GM10248 (cell line): ENCODE results near the gene BCL11A.

Experiments used
- CTCF ChIA-PET: fragments of 300-600 bp; sonication (Branson Sonifier 250); formaldehyde crosslinking; extraction: SDS; loops from one replicate; lab custom pipeline; 2021; ENCODE audit warnings: antibody characterized with exemption; lab: Yijun Ruan, JAX
- POLR2A ChIA-PET: fragments of 350-650 bp; sonication (Branson Sonifier 250); formaldehyde crosslinking; extraction: SDS; loops from one replicate; lab custom pipeline; 2020; ENCODE audit warnings: antibody characterized with exemption; lab: Yijun Ruan, JAX
- DNase-seq: peaks from one replicate; pipeline ENCODE4 v3.0.0; 2012; ENCODE audit errors: extremely low spot score
- TF ChIP-seq, protein P1 (sequence below): IDR thresholded peaks from 2 replicates; pipeline ENCODE4 v1.5.1; 2012; ENCODE audit warnings: mild to moderate bottlenecking, low read depth; ENCODE audit errors: extremely low read depth, missing control alignments, control extremely low read depth

The BCL11A gene

DNA sequence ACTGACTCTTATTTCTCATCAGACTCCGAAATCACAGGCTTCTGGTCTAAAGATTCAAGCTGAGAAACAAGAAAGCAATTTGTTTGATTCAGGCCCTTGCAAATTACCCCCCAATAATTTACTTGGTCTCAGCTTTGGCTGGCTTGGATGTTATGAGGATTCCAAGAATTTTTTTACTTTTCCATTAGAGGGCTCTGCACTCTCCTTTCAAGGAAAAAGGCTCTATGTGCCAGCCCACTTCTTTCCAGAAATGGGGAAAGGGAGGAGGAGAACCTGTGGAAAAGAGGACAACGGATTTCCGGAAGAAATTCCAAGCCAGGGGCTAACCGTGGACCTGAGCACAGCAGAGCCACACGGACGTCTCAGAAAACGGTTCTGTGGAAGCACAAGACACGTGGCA, 44.4 kb downstream of the BCL11A start:
- ChIA-PET CTCF (interaction anchor here (1.0 to 2.4 kb wide), 6 partner anchors 9 to 70 kb away, joined by 3 to 9 read pairs (median 5); no protein-coding TSS in a partner anchor), POLR2A (no interaction called here)
- DNase-seq, result no peak
- TF ChIP-seq, protein P1, sequence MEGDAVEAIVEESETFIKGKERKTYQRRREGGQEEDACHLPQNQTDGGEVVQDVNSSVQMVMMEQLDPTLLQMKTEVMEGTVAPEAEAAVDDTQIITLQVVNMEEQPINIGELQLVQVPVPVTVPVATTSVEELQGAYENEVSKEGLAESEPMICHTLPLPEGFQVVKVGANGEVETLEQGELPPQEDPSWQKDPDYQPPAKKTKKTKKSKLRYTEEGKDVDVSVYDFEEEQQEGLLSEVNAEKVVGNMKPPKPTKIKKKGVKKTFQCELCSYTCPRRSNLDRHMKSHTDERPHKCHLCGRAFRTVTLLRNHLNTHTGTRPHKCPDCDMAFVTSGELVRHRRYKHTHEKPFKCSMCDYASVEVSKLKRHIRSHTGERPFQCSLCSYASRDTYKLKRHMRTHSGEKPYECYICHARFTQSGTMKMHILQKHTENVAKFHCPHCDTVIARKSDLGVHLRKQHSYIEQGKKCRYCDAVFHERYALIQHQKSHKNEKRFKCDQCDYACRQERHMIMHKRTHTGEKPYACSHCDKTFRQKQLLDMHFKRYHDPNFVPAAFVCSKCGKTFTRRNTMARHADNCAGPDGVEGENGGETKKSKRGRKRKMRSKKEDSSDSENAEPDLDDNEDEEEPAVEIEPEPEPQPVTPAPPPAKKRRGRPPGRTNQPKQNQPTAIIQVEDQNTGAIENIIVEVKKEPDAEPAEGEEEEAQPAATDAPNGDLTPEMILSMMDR, result no peak

DNA sequence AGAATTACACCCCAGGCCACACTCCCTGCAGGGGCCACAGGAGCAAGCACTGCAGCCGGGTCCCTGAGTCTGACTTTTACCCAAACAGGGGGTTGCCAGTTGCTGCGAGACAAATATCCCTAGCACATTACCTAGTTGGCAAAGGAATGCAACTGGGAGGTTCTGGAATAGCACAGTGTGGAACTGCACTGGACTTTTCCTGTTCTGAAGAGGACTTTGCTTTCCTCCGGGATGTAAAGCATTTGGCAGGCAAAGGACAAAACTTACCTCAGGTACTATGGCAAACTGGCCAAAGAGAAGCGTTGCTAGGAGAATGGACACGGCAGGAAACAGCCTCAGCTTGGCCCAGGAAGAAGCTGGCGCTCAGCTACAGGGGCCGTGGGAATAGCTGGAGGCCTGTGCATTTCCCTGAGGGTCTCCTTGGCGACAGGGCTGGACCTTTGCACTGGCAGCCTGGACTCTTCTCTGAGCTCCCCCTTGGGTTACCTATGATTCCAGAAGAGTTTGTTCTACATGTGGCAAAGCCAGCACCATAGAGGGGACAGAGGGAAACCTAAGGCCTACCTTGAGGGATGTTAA, 45.0 kb downstream of the BCL11A start:
- TF ChIP-seq, protein P1, result no peak
- CTCF ChIA-PET, result interaction anchor here (0.8 to 2.4 kb wide), 10 partner anchors 9 to 69 kb away, joined by 3 to 9 read pairs (median 4); no protein-coding TSS in a partner anchor
- DNase-seq, result no peak
- POLR2A ChIA-PET, result no interaction called here

DNA sequence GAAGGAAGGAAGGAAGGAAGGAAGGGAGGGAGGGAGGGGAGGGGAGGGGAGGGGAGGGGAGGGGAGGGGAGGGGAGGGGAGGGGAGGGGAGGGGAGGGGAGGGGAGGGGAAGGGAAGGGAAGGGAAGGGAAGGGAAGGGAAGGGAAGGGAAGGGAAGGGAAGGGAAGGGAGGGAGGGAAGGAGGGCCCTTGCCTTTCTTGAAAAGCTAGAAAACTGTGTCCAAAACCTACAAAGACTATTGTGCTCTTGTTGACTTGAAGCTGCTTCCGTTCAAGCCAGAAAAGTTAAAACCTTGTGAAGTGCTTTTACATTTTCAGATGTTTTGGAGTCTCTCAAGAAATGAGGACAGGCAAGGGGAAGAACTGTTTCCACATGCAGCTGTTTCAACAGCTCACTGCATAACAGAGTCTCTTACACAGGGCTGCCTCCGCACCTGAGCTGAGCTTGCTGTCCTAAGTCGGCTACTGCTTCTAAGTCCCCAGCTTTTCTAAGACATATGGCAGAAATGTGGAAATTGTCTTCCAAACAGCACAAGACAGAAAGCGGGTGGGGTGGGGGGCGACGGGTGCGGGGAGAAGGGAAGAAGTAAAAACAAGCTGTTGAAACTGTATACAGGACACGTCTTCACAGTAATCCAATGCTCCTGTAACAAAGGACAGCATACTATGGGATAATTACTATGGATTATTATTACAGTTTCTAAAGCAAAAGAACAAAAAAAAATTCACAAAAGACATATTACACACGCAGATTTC, 46.1 kb downstream of the BCL11A start:
- DNase-seq, result no peak
- ChIA-PET POLR2A (no interaction called here), CTCF (interaction anchor here (1.0 to 2.4 kb wide), 10 partner anchors 9 to 67 kb away, joined by 3 to 9 read pairs (median 5); no protein-coding TSS in a partner anchor)

DNA sequence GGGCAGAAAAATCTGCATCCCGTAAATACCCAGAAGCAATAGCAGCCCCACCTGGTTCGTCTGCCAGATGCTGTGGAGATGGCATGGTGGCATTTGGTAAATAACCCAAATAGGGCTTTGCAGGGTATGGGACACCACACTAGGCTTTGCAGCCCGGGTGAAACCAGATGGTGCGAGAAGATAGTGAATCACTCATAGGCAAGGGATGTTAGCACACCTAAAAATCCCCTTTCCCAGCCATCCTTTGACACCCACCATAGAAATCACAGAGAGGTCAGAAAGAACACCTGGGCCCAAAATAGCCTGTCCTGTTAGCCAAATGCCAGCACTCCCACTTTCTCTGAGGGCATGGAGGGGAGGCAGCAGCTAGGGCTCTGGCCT, 47.6 kb downstream of the BCL11A start:
- ChIA-PET POLR2A (no interaction called here), CTCF (interaction anchor here (1.4 kb wide), 1 partner anchor 55 kb away, joined by 4 read pairs; no protein-coding TSS in a partner anchor)
- DNase-seq, result no peak
- TF ChIP-seq, protein P1, result no peak

More for the DNA sequence above, 46.1 kb downstream of the BCL11A start:
- TF ChIP-seq, protein P1, result no peak

DNA sequence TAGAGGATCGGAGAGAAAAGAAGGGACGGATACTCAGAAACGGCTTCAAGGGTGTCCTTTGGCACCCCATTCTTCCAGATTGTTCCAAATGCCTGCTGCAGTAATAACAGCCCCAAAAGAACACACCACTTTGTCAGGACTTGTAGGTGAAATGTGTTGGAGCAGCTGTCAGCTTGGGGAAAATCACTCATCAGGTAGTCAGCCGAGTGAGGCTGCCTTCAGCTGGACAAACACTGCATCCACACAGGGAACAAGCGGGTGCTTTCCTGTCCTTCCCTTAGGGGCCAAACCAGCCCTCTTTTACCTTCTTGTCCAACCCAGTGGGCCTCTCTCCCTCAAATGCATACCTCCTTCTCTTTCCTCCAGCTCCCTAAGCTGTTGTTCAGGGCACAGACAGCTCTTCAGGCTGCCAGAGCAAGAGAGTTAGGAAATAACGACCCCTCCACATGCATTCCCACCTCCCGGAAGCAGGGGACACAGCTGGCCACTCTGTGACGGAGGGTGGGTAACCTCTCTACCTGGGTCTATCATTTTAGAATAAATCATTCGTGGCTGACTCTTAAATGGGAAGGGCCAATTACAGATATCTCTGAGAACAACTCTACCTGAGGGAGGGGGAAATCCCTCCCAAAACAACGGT, 48.1 kb downstream of the BCL11A start:
- TF ChIP-seq, protein P1, result no peak
- ChIA-PET CTCF (interaction anchor here (1.0 to 1.7 kb wide), 3 partner anchors 9 to 66 kb away, joined by 3 to 5 read pairs (median 3); no protein-coding TSS in a partner anchor), POLR2A (no interaction called here)
- no peak for DNase-seq

DNA sequence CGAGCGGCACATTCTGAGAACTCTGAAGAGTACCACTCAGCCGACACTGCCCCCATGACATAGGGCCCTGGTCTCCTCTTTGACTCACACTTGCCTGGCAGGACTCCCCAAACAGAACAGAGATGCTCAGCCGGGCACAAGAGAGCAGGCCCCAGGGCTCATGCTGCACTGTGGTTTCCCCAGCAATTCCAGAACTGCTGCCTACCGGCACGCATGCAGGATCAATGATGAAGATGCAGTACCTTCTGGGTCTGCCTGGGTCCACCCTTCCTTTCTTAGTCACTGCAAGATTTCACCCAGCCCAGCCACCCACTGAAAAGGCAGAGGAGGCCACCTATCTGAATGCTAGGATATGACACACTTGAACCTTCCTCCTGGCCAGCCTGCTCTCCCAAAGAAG, 49.4 kb downstream of the BCL11A start:
- ChIA-PET POLR2A (no interaction called here), CTCF (interaction anchor here (1.0 to 1.7 kb wide), 3 partner anchors 9 to 64 kb away, joined by 3 to 5 read pairs (median 3); no protein-coding TSS in a partner anchor)
- no peak for DNase-seq
- TF ChIP-seq, protein P1, result no peak
